NCI-H2196 treated with DMSO at 0.1 percent for 48 hours (cell line): ENCODE measurements around the gene CENPX.

Experiments
- DNase-seq: peaks from one replicate; lab custom pipeline; 2025; ENCODE audit not compliant: unreplicated experiment; lab: John Stamatoyannopoulos, UW

The CENPX gene

GRCh38 chr17:82023447-82024241, 966 bp upstream of the CENPX start:
- DNase-seq: no peak

- peak; percentile 100 for DNase-seq
These were observed 336 bp upstream of the CENPX start, which contains the start of gene LRRC45 for GRCh38 chr17:82022981-82023446. TSS of gene LRRC45 (plus strand) at chr17:82023305. CDS start at chr17:82023644, 339 bp downstream.

GRCh38 chr17:82021900-82022309, 773 bp downstream of the CENPX start:
- no peak for DNase-seq

GRCh38 chr17:82021107-82021899, 1.4 kb downstream of the CENPX start:
- DNase-seq: peak; percentile 75

- DNase-seq: no peak
These were observed 2.0 kb downstream of the CENPX start for GRCh38 chr17:82020572-82021106.

- peak; percentile 62 for DNase-seq
These were observed 2.7 kb downstream of the CENPX start for GRCh38 chr17:82019690-82020571.

- DNase-seq: no peak
These were observed 3.5 kb downstream of the CENPX start for GRCh38 chr17:82018989-82019689.

GRCh38 chr17:82018152-82018988, 4.3 kb downstream of the CENPX start:
- peak; percentile 65 for DNase-seq

GRCh38 chr17:82017612-82018151, 5.0 kb downstream of the CENPX start:
- DNase-seq: no peak

GRCh38 chr17:82016875-82017459, 5.7 kb downstream of the CENPX start:
- DNase-seq: no peak

- no peak for DNase-seq
These were observed 6.4 kb downstream of the CENPX start for GRCh38 chr17:82016061-82016874.

GRCh38 chr17:82015311-82015971, 7.2 kb downstream of the CENPX start:
- DNase-seq: no peak

GRCh38 chr17:82014971-82015310, 7.7 kb downstream of the CENPX start:
- DNase-seq: no peak

- DNase-seq: no peak
These were observed 8.2 kb downstream of the CENPX start for GRCh38 chr17:82014432-82014831.

GRCh38 chr17:82013772-82014321, 8.8 kb downstream of the CENPX start:
- DNase-seq: no peak

- DNase-seq: no peak
These were observed 9.3 kb downstream of the CENPX start for GRCh38 chr17:82013341-82013740.
